Inferior parietal cortex (tissue), 1 donor: ENCODE measurements around the gene SMIM22.

Experiments
- DNase-seq: peaks from one replicate; pipeline ENCODE4 v3.0.0-alpha.2; 2016; ENCODE audit errors: extremely low spot score

SMIM22 gene, protein sequence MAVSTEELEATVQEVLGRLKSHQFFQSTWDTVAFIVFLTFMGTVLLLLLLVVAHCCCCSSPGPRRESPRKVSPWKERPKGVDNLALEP

GRCh38 chr16:4795181-4795827 lies at the start of gene SMIM22:
SMIM22 (plus strand) TSS chr16:4795369; CDS start chr16:4795735, 366 bp downstream.
- DNase-seq, result no peak

DNA sequence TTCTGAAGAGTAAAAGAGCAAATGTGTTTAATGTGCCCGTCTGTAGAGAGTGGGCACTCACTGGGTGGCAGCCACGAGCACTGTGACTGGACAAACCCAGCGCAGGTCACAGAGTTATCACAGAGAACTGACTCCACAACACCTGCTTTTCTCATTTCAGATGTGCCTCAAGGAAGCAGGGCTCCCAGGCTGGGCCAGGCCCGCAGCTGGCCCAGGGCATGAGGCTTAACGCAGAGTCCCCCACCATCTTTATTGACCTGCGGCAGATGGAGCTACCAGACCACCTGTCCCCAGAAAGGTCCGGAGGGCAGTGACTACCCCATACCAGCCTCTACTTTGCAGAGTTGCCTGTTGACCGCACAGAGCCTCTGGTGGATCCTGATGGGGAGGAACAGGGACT lies 49.0 kb upstream of the SMIM22 start:
- no peak for DNase-seq

- no peak for DNase-seq
Measured at GRCh38 chr16:4746991-4747574, 48.1 kb upstream of the SMIM22 start.

- DNase-seq, result peak; percentile 7
Measured at GRCh38 chr16:4747906-4748681, 47.1 kb upstream of the SMIM22 start.

DNA sequence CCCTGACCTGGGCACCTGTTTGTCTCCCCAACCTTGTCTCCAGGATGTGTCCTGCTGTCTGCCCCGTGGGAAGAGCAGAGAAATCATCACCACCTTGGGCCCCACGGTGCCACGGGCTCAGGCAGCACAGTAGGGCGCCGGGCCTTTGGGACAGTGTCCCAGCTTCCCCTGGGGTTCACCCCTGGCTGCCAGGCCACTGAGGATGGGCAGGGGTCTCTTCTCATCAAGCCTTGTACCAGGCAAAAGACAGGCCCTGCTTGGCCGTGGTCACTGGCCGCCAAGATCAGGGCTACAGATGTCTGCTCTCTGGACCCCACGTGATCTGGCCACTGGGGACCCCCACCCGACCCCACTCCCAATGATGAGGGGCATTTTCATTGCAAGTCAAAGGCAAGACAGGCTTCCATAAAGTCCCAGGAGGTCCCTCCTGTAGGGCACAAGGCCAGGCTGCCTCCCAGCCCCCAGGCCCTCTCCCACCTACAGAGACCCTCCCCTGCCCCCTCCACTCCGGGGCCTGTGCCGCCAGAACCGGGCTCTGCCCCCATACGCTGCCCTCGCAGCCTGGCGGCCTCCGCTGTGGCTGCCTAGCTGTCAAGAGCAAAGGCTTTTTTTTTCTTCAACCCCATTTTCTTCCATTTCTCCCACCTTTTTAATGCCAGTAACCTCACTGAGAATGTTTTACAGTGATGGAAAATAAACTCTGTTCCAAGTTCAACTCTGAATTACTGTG lies 46.3 kb upstream of the SMIM22 start:
- DNase-seq, result no peak

DNA sequence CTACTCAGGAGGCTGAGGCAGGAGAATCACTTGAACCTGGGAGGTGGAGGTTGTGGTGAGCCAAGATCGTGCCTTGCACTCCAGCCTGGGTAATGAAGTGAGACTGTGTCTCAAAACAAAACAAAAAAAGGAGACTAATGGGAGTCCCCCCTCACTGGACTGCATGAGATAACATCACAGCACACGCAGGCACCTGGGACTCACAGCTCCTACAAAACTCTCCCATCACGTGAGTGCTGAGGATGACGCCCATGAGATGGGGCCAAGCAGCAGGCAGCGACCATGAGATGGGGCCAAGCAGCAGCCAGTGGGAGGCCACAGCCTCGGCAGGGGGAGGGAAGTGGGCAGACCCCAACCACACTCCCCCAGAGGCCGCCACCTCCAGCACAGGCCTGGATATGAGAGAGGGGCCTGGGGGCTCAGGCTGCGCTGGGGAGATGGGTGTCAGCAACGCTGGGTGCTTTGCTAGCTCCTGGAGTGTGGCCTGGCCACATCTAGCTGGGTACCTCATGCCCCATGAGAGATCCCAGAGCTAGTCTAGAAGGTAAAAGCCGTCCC lies 45.4 kb upstream of the SMIM22 start:
- no peak for DNase-seq

DNA sequence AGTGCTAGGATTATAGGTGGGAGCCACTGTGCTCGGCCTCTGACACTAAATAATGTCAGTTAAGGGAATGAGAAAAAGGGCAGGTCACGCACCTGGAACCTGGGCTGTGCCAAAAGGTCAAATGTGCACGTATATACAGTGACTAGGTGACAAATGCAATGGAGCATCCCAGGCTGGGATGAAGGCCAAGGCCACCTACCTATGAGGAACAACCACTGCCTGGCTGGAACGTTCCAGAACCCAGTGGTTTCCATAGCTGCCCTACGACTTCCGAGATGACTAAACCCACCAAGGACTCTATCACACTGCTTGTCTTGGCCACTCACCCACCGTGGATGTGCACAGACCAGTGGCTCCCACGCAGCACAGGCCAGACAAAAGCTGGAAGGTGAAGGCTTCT lies 44.3 kb upstream of the SMIM22 start:
- DNase-seq, result no peak

DNA sequence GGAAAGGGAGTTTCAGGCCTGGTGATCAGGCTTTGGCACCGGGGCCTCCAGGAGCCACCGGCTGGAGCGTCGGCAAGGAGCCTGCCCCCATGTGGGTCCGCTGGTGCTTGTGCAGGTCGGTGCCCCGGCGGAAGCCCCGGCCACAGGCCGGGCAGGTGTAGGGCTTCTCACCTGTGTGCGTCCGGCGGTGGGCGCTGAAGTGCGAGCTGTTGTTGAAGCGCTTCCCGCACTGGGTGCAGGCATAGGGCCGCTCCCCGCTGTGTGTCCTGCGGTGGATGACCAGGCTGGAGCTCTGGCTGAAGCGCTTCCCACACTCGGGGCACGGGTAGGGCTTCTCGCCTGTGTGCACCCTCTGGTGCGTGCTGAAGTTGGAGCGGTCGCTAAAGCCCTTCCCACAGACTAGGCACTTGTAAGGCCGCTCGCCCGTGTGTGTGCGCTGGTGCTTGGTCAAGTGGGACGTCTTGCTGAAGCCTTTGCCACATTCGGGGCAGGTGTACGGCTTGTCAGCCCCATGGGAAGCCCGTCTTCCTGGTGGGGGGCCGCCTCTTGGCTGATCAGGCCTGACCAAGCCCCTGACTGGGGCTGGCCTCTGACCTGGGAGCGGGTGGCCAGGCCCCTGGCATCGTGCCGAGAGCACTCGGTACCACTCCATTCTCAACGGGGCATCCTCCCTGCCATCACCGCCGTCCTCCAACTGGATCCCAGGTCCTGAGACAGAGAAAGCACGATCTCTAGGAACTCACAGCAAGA lies 42.6 kb upstream of the SMIM22 start:
- DNase-seq, result no peak

- DNase-seq, result no peak
Measured at GRCh38 chr16:4753227-4753626, 41.9 kb upstream of the SMIM22 start.

DNA sequence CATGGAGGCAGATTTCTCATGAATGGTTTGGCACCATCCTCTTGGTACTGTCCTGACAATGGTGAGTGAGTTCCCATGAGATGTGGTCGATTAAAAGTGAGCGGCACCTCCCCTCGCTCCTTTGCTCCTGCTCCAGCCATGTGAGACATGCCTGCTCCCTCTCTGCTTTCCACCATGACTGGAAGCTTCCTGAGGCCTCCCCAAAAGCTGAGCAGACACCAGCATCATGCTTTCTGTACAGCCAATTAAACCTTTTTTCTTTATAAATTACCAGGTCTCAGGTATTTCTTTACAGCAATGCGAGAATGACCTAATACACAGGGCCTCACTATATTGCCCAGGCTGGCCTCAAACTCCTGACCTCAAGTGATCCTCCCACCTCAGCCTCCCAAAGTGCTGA lies 40.3 kb upstream of the SMIM22 start:
- no peak for DNase-seq

GRCh38 chr16:4755687-4756086 lies 39.5 kb upstream of the SMIM22 start:
- no peak for DNase-seq

DNA sequence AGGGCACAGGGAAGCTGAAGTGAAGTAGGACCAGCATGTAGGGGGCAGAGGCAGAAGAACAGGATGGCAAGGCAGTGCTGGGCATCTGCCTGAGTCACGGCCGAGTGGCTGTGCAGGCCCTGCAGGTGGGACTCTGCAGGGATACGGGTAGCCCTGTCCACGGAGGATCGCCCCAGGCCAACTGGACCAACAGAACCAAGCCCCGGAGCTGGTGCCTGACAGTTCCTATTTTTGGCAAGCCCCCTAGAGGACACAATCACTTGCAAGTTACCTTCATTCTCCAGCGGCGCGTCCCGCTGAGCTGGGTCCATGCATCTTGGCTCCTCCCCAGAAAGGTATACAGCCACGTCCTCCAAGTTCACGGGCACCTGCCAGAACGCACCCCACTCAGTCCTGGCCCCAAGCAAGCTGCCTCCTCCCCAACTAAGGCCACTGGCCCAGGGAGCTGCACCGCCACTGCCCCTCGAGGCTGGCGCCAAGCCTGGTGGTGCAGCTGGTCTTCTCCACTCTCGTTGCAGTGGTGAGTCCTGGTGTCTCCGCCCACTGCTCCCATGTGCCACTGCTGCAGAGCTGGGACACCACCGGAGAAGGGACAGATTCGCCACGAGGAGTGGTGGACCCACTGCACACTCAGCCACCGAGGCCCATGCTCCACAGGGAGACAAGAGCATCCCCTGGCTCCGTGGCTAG lies 34.8 kb upstream of the SMIM22 start:
- DNase-seq, result no peak

- DNase-seq, result no peak
Measured at GRCh38 chr16:4762205-4762604, 33.0 kb upstream of the SMIM22 start.

DNA sequence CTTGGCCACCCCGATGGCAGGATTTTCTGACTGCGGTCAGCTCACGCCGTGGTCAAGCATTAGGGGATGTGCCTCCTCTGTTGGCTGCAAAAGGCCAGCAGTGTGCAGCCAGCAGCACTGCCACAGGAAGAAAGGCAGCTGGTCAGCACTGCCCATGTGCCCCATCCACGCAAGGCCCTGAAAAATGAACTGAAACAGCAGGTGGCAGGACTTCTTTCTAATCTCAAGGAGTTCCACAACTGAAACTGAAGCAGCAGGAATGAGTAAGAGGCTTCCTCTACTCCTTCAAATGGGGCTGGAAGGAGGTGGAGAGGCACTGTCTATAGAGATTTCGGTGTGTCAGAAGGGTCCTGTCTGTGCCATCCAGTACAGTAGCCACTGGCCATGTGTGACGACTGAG lies 31.4 kb upstream of the SMIM22 start:
- no peak for DNase-seq

GRCh38 chr16:4765511-4766474 lies 29.4 kb upstream of the SMIM22 start:
- no peak for DNase-seq

- peak; percentile 96 for DNase-seq
Measured at GRCh38 chr16:4766875-4767628, 28.1 kb upstream of the SMIM22 start, which contains the start of gene ZNF500. ZNF500 (minus strand) TSS chr16:4767162; CDS start chr16:4765978, 1,184 bp downstream.

DNA sequence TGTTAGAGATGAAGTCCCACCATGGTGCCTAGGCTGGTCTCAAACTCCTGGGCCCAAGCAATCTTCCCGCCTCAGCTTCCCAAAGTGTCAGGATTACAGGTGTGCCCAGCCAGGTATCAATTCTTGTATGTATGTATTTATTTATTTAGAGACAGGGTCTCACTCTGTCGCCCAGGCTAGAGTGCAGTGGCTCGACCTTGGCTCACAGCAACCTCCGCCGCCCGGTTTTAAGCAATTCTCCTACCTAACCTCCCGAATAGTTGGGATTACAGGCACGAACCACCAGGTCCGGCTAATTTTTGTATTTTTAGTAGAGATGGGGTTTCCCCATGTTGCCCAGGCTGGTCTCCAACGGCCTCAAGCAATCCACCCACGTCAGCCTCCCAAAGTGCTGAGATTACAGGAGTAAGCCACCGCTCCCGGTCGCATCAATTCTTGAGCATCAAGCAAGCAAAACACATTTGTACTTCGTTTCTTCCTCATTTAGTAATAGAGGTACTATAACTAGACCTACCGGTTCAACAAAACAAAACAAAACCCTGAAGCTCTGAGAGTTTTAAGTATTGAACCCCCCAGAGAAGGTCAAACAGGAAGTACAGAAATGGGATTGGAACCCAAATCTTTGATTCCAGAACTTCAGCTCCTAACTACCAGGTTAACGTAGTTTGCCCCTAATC lies 27.2 kb upstream of the SMIM22 start:
- DNase-seq, result no peak
